ENCODE measurements around the gene DHRS13. TPM values are rescaled to one million over a fixed set of nuclear protein-coding genes. Genes with fewer than 3 reads are reported as not detected.

DHRS13 gene
- total RNA-seq, 4 donors from 2014 or later = 10.6 to 16.2 (median 13.3) TPM

DNA sequence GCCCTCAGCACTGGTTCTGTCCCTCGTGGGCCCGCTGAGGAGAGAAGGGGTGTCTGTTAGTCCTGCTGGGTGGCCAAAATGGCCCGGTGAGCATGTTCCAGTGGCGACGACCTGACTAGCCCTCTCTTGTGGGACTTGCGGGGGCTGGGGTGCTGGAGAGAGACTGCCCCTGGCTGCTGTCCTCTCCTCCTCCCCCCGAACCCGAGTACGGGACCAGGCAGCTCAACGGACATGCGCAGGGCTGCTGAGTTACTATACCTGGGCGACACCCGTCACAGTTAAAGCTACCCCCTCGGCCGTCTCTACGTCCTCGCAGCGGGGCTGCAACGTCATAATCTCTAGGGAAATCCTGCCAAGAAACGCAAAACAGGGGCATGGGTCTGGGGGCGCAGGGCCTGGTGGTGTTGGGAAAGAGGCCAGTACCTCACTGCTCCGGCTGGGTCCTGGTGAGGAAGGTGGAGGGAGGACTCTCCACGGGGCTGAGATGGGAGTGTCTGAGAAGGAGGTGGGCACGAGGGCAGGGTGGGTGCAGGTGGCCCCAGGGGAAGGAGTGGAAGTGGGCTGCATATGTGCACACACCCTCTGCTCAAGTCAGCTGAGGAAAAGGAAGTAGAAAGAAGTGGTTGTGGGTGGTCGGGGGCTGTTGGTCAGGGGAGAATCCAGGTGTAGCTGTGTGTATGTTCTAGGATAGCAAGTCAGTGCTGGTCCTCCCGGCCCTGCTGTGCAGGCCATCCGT lies 18.7 kb downstream of the DHRS13 start:
- TF ChIP-seq CTCF (IDR thresholded peaks at IDR 0.05) = no peak
- no peak for TF ChIP-seq POLR2A (IDR thresholded peaks at IDR 0.05)
- H3K4me3 ChIP-seq (replicated peaks in 1 of 3) = no peak overlapping the region
- intact Hi-C loops (cut with DNase I) = no loop called here
- WGBS, 2 donors = 91 to 93% methylated on average over 11 to 17 of the region's 27 CpGs
- peaks cover 49 to 57% of the 10 kb centered on the region in 2 donors for H3K36me3 ChIP-seq
- DNase-seq = no peak
- H3K27ac ChIP-seq = no peak overlapping the region
- no peaks in the 10 kb centered on the region for H3K4me1 ChIP-seq
- no peaks in the 10 kb centered on the region for H3K9me3 ChIP-seq
- no peaks in the 10 kb centered on the region for H3K27me3 ChIP-seq

DNA sequence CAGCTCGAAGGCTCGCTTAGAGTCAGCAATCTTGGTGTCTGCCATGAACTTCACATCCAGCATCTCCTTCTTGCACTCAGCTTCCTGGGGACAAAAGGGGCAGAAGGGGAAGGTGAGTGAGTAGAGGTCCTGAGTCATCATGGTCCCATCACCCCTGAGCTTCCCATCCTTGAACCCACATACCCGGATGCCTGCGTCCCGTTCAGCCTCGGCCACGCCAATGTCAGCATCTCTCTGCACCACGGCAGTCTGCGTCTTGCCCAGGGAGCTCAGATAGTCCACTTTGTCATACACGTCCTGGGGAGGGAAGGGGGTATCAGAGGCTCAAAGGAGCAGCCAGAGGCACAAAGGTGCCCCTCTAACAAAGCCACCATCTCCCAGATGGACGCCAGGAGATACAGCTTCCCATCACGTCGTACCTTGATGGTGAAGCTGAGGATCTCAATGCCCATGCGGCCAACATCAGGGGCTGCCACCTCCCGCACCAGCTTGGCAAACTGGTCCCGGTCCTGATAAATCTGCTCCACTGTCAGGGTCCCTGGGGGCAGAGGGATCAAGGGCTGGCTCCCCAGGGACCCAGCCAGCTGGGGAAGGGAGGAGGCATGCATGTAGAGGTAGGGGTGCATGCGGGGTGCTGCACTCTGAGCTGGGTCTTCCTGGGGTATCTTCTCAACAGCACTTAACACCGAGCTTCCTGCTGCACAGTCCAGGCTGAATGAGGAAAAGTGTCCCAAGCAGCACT lies 20.6 kb downstream of the DHRS13 start:
- Histone ChIP-seq H3K36me3 (peaks cover 49 to 58% of the 10 kb centered on the region in 2 donors), H3K4me3 (replicated peaks in 1 of 3) (no peak overlapping the region), H3K27ac (no peak overlapping the region), H3K27me3 (no peaks in the 10 kb centered on the region), H3K4me1 (no peaks in the 10 kb centered on the region), H3K9me3 (no peaks in the 10 kb centered on the region)
- DNase-seq = no peak
- intact Hi-C loops (cut with DNase I) = no loop called here
- 95 to 97% methylated on average over 16 to 17 of the region's 18 CpGs for WGBS, 2 donors
- TF ChIP-seq POLR2A (IDR thresholded peaks at IDR 0.05) (no peak), CTCF (IDR thresholded peaks at IDR 0.05) (no peak)

GRCh38 chr17:28881533-28882056 lies 21.3 kb downstream of the DHRS13 start:
- 95% methylated on average over 17 of the region's 17 CpGs for WGBS, 2 donors
- H3K27me3 ChIP-seq = no peaks in the 10 kb centered on the region
- H3K36me3 ChIP-seq = peaks cover 49 to 58% of the 10 kb centered on the region in 2 donors
- no peak for TF ChIP-seq POLR2A (IDR thresholded peaks at IDR 0.05)
- TF ChIP-seq CTCF (IDR thresholded peaks at IDR 0.05) = no peak
- no peak overlapping the region for H3K4me3 ChIP-seq (replicated peaks in 1 of 3)
- H3K9me3 ChIP-seq = no peaks in the 10 kb centered on the region
- intact Hi-C loops (cut with DNase I) = no loop called here
- no peak for DNase-seq
- no peak overlapping the region for H3K27ac ChIP-seq
- H3K4me1 ChIP-seq = no peaks in the 10 kb centered on the region

- H3K27ac ChIP-seq = no peak overlapping the region
- WGBS, 2 donors = 92 to 96% methylated on average over 9 to 10 of the region's 10 CpGs
- TF ChIP-seq CTCF (IDR thresholded peaks at IDR 0.05) (no peak), POLR2A (IDR thresholded peaks at IDR 0.05) (no peak)
- no peak overlapping the region for H3K4me3 ChIP-seq (replicated peaks in 1 of 3)
- no peaks in the 10 kb centered on the region for H3K9me3 ChIP-seq
- peaks cover 49 to 56% of the 10 kb centered on the region in 2 donors for H3K36me3 ChIP-seq
- intact Hi-C loops (cut with DNase I) = no loop called here
- no peak for DNase-seq
- H3K27me3 ChIP-seq = no peaks in the 10 kb centered on the region
- H3K4me1 ChIP-seq = no peaks in the 10 kb centered on the region
These were observed 22.3 kb downstream of the DHRS13 start for GRCh38 chr17:28880572-28880945.
